Kidney (tissue), 14 donors: ENCODE measurements around the gene MRPL23. TPM values are rescaled to one million over a fixed set of nuclear protein-coding genes. Genes with fewer than 3 reads are reported as not detected.

Experiments
- DNase-seq, 5 donors: peaks; one replicate each; pipeline ENCODE4 v3.0.0-alpha.2; 2013 to 2020
- FAIRE-seq: peaks from 2 replicates; lab custom pipeline; 2012; peaks lifted over from hg19 to GRCh38; lab: Jason Lieb, UNC
- H3K27ac ChIP-seq, 2 donors: one replicate each; pipeline ENCODE4 v1.7.0; 2013; ENCODE audit warnings: low read depth in 2 of 2, low read length in 2 of 2, inconsistent platforms in 1 of 2
- H3K27me3 ChIP-seq: one replicate; pipeline ENCODE4 v1.7.1; 2013; ENCODE audit warnings: low read length, inconsistent platforms; ENCODE audit not compliant: control insufficient read depth, insufficient read depth
- H3K36me3 ChIP-seq, 3 donors: one replicate each; pipeline versions ENCODE4 v1.7.0 to v1.7.1; 2013; ENCODE audit warnings: low read length in 3 of 3, control low read depth in 1 of 3, inconsistent platforms in 1 of 3; ENCODE audit not compliant: insufficient read depth in 3 of 3, control insufficient read depth in 2 of 3
- H3K4me1 ChIP-seq, 3 donors: one replicate each; pipeline versions ENCODE4 v1.7.0 to v1.7.1; 2013; ENCODE audit warnings: low read length in 3 of 3, inconsistent platforms in 1 of 3, low read depth in 1 of 3; ENCODE audit not compliant: control insufficient read depth in 2 of 3, insufficient read depth in 2 of 3
- H3K4me3 ChIP-seq, 3 donors: one replicate each; pipeline versions ENCODE4 v1.7.0 to v1.8.1; 2013; ENCODE audit warnings: low read length in 3 of 3, control low read depth in 1 of 3, inconsistent platforms in 1 of 3
- H3K9ac ChIP-seq, 3 donors: one replicate each; pipeline versions ENCODE4 v1.7.0 to v1.7.1; 2013; ENCODE audit warnings: low read length in 3 of 3, control low read depth in 1 of 3, inconsistent platforms in 1 of 3
- H3K9me3 ChIP-seq, 3 donors: one replicate each; pipeline versions ENCODE4 v1.7.0 to v1.7.1; 2013; ENCODE audit warnings: low read length in 3 of 3, control low read depth in 1 of 3, inconsistent platforms in 1 of 3; ENCODE audit not compliant: control insufficient read depth in 2 of 3, insufficient read depth in 1 of 3
- intact Hi-C: fragments of 100-400 bp; cut with DNase I; formaldehyde crosslinking; loops from one replicate; pipeline ENCODE4 v1.11.1; 2022
- polyA plus RNA-seq: library from polyadenylated mRNA; stranded (reverse); fragments of 350-450 nt; fragmentation: Illumina TruSeq; extraction: RNeasy Lipid Tissue Mini Kit (QIAGEN cat#74804); gene quantifications from one replicate; pipeline ENCODE4 v1.2.3, GENCODE V29; 2014; ENCODE audit warnings: low read depth, low replicate concordance; ENCODE audit not compliant: insufficient read depth
- total RNA-seq: library from RNA; stranded (reverse); fragmentation: NEBNext Ultra II Directional; extraction: Animal tissue kit (Norgen Biotek cat#: 25700); gene quantifications from one replicate; pipeline ENCODE4 v1.2.1, GENCODE V29; 2021
- TF ChIP-seq, protein P1 (sequence below): IDR thresholded peaks from 3 replicates; pipeline ENCODE4 v1.5.1; 2012; ENCODE audit warnings: mild to moderate bottlenecking, moderate library complexity, borderline replicate concordance; ENCODE audit not compliant: insufficient read depth; ENCODE audit errors: extremely low read depth
- donor health status: control.
- donor health status: control.
- donor health status: control.
- donor health status: control.
- donor health status: control.
- donor health status: DM: yes; HTN: yes; CAD: no.
- donor health status: Normal renal cell carcinoma (clear cell type).

MRPL23 gene
- total and polyA plus RNA-seq, 2 donors from 2014 or later, result 45.9 to 183 TPM

- no peak overlapping the region for H3K27ac ChIP-seq
- no peak overlapping the region for H3K9ac ChIP-seq
- no peak for FAIRE-seq
- intact Hi-C loops, result no loop called here
- H3K27me3 ChIP-seq, result no peaks in the 10 kb centered on the region
- TF ChIP-seq, protein P1, sequence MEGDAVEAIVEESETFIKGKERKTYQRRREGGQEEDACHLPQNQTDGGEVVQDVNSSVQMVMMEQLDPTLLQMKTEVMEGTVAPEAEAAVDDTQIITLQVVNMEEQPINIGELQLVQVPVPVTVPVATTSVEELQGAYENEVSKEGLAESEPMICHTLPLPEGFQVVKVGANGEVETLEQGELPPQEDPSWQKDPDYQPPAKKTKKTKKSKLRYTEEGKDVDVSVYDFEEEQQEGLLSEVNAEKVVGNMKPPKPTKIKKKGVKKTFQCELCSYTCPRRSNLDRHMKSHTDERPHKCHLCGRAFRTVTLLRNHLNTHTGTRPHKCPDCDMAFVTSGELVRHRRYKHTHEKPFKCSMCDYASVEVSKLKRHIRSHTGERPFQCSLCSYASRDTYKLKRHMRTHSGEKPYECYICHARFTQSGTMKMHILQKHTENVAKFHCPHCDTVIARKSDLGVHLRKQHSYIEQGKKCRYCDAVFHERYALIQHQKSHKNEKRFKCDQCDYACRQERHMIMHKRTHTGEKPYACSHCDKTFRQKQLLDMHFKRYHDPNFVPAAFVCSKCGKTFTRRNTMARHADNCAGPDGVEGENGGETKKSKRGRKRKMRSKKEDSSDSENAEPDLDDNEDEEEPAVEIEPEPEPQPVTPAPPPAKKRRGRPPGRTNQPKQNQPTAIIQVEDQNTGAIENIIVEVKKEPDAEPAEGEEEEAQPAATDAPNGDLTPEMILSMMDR, result no peak
- H3K36me3 ChIP-seq, result no peaks in the 10 kb centered on the region
- H3K9me3 ChIP-seq, result no peaks in the 10 kb centered on the region
- no peaks in the 10 kb centered on the region for H3K4me1 ChIP-seq
- no peak for DNase-seq
- no peak overlapping the region for H3K4me3 ChIP-seq
Observed at GRCh38 chr11:1998861-1999260, 51.7 kb downstream of the MRPL23 start.

- FAIRE-seq (no peak), DNase-seq (no peak)
- Histone ChIP-seq H3K27me3 (no peaks in the 10 kb centered on the region), H3K36me3 (no peaks in the 10 kb centered on the region), H3K27ac (no peak overlapping the region), H3K4me3 (no peak overlapping the region), H3K9ac (no peak overlapping the region), H3K9me3 (no peaks in the 10 kb centered on the region), H3K4me1 (no peaks in the 10 kb centered on the region)
- intact Hi-C loops, result no loop called here
- TF ChIP-seq, protein P1, result no peak
Observed at GRCh38 chr11:2002042-2002776, 55.1 kb downstream of the MRPL23 start.

DNA sequence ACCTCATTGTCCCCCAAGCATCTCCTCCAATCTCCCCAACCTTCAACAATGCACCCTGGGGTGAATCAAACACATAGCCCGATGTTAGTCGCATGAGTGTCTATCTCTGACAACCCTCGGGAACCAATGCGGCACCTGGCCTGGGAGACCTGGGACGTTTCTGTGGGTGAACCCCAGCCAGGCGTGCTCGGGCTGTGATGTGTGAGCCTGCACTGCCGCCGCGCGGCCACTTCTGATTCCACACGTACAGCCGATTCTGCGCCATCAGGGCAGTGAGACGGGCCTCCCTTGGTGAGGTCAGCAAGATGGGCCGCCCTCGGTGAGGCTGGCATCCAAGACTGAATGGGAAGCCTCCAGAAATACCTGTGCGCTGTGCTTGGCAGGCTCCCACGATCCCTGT lies 55.7 kb downstream of the MRPL23 start:
- intact Hi-C loops, result no loop called here
- Histone ChIP-seq H3K4me3 (no peak overlapping the region), H3K36me3 (no peaks in the 10 kb centered on the region), H3K27me3 (no peaks in the 10 kb centered on the region), H3K27ac (no peak overlapping the region), H3K4me1 (no peaks in the 10 kb centered on the region), H3K9me3 (no peaks in the 10 kb centered on the region), H3K9ac (no peak overlapping the region)
- TF ChIP-seq, protein P1, result no peak
- no peak for DNase-seq
- FAIRE-seq, result no peak

GRCh38 chr11:2004466-2004865 lies 57.3 kb downstream of the MRPL23 start:
- TF ChIP-seq, protein P1, result no peak
- intact Hi-C loops, result no loop called here
- H3K4me1 ChIP-seq, result no peaks in the 10 kb centered on the region
- H3K36me3 ChIP-seq, result no peaks in the 10 kb centered on the region
- DNase-seq (no peak), FAIRE-seq (no peak)
- no peak overlapping the region for H3K4me3 ChIP-seq
- no peaks in the 10 kb centered on the region for H3K9me3 ChIP-seq
- H3K27ac ChIP-seq, result no peak overlapping the region
- no peaks in the 10 kb centered on the region for H3K27me3 ChIP-seq
- H3K9ac ChIP-seq, result no peak overlapping the region
